Measurements from ENCODE around the gene ADAMTS13. TPM values are rescaled to one million over a fixed set of nuclear protein-coding genes. Genes with fewer than 3 reads are reported as not detected.

Gene ADAMTS13
- total RNA-seq, 2 donors from 2014 or later, result 3.9 to 4.7 TPM

DNA sequence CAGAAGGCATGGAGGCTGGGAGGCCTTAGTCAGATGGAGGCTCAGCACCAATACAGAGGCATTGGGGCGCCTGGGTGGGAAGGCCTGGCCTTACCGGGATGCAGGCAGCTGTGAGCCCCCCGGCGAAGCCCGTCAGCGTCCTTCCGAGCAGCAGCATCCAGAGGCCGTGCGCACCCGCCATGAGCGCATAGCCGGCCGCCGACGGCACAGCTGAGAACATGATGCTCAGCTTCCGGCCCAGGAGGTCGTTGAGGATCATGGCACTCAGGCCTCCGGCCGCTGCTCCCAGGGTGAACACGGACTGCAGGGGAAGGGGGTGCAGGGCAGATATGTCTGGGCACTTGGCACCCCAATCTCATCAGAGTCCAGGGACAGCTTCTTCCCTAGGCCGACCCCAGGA, 54.8 kb downstream of the ADAMTS13 start:
- DNase-seq, result no peak
- H3K4me3 Mint-ChIP-seq, result no peak overlapping the region
- H3K27me3 Mint-ChIP-seq (ENCODE audit: low read depth), result no peaks in the 10 kb centered on the region
- ATAC-seq (replicated peaks in 1 of 2), result no peak
- peaks cover 11% of the 10 kb centered on the region for H3K4me1 Mint-ChIP-seq (ENCODE audit: low read depth)
- H3K36me3 Mint-ChIP-seq (ENCODE audit: insufficient read depth in 2 of 2), result no peaks in the 10 kb centered on the region
- no peak overlapping the region for H3K27ac Mint-ChIP-seq
- H3K9me3 Mint-ChIP-seq, result no peaks in the 10 kb centered on the region

DNA sequence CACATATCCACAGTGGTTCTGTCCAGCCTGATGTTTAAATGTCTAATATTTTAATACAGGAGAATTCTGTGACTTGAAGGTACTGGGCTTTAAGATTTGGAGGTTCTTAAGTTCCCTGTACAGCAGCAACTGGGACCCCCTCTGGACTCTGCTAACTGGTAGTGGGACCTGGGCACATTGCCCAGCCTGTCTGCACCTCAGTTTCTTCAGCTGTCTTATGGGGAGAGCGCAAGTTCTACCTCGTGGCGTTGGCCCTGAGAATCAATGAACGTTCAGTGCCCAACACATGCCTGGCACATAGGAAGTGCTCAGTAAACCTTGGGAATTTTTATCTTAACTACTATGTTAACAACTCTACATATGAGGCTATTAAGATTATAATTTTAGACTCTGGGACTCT, 55.3 kb downstream of the ADAMTS13 start:
- no peak overlapping the region for H3K4me3 Mint-ChIP-seq
- no peak for ATAC-seq (replicated peaks in 1 of 2)

DNA sequence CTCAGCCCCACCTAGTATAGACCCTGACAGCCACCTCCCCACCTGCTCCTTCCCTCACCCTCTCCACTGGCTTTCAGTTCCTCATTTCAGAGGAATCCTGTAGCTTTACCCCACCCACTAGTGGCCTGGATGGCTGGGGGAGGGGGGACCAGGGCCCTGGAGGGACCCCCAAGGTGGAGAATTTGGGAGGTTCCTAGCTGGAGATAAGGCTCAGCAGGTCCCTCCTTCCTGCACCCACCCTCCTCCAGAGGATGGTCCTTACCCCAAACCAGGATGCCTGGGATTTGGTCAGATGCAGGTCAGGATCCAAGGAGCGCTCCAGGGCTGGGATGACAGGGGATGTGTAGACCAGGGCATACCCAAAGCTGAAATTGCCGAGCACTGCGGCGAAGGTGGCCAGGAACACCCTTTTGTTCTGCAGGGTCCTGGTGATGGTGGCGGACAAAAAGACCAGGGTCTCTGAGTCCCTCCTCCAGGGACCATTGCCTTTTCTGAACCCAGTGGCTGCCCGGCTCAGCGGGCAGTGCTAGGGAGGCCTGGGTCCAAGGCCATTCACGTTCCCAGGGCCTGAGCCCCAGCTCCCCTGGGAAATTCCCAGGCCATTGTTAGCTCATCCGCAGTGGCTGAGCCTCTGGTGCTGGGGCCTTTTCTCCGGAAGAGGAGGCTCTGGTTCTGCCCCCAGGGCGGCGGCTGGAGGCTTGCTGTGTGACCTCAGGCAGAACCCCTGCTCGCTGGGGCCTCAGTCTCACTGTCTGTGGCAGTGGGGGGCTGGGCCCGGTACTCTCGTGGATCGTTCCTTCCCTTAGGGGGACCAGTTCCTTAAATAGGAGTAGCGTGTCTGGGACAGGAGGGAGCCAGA, 56.1 kb downstream of the ADAMTS13 start:
- DNase-seq (peak in 1 of 2 donors; percentile 16), ATAC-seq (replicated peaks in 1 of 2) (peak; percentile 5)
- Mint-ChIP-seq H3K4me3 (peak overlapping the region; percentile 81 to 86), H3K36me3 (ENCODE audit: insufficient read depth in 2 of 2) (no peaks in the 10 kb centered on the region), H3K4me1 (ENCODE audit: low read depth) (peaks cover 11% of the 10 kb centered on the region), H3K9me3 (no peaks in the 10 kb centered on the region), H3K27ac (no peak overlapping the region), H3K27me3 (ENCODE audit: low read depth) (no peaks in the 10 kb centered on the region)

More for the DNA sequence above, 55.3 kb downstream of the ADAMTS13 start:
- Mint-ChIP-seq H3K27ac (no peak overlapping the region), H3K9me3 (no peaks in the 10 kb centered on the region), H3K36me3 (ENCODE audit: insufficient read depth in 2 of 2) (no peaks in the 10 kb centered on the region), H3K27me3 (ENCODE audit: low read depth) (no peaks in the 10 kb centered on the region), H3K4me1 (ENCODE audit: low read depth) (peaks cover 11% of the 10 kb centered on the region)
- no peak for DNase-seq

DNA sequence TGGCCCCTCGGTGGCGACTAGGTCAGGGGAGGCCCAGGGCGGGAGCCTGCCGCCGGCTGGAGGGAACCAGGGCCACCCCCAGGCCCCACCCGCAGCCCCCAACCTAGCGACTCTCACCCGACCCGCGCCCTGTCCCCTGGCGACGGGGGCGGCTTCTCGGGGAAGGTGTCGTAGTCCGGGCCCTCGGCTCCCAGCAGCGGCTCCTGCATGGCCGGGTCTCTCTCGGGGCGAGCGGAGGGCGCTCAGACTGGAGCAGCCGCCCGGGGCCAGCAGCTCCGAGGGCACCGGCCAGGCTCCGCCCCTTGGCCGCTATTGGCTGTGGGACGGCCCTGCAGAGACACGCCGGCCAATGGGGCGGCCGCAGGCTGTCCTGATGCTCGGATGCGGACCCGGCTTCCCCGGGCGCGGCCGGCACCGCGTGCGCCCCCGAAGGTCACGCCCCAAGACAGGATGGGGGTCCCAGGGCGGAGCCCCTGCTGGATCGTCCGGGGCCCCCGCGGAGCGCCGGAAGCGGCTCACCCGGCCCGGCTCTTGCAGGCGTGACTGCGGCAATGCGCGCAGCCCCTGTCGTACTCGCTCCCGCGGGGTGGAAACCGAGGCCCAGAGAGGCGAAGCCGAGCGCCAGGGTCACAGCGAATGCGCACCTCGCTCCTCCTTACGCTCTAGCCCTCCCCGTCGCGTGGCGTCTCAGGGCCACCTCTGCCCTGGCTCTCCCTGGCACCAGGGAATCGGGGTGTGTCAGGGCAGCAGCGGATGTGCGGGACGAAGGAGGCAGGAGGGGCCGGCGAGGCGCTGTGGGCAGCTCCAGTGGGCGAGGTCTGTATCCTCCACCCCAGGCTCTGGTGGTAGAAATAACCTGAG, 56.9 kb downstream of the ADAMTS13 start, which contains the start of gene SLC2A6:
Gene SLC2A6 (minus strand): TSS at position 249 of the 861 bp plus-strand sequence. CDS start 40 bp downstream, at position 209.
- ATAC-seq (replicated peaks in 1 of 2) (peak; percentile 99), DNase-seq (peak; percentile 89 to 90)
- Mint-ChIP-seq H3K36me3 (ENCODE audit: insufficient read depth in 2 of 2) (no peaks in the 10 kb centered on the region), H3K4me3 (peak within 1 kb of the TSS; percentile 81 to 86), H3K4me1 (ENCODE audit: low read depth) (peaks cover 11% of the 10 kb centered on the region), H3K27me3 (ENCODE audit: low read depth) (no peaks in the 10 kb centered on the region), H3K9me3 (no peaks in the 10 kb centered on the region), H3K27ac (no peak within 1 kb of the TSS)

DNA sequence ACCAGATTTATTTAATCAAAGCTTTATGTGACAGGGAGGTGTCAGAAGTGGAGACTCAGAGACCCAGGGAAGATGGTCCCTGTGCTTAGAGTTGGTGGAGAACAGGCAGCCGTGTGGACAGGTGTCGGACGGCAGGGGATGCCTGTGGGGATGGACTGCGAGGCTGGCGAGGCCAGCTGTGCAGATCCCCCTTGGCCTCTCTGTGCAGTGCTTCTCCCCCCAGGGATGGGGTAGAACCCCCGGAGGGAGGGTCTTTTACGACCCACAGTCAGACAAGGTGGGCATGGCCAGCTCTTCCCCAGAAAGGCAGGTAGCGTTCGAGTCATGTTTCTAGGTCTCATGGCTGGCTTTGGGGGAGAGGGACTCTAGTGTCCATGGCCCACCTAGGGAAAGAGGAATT, 61.4 kb downstream of the ADAMTS13 start:
- Mint-ChIP-seq H3K27me3 (ENCODE audit: low read depth) (no peaks in the 10 kb centered on the region), H3K4me3 (no peak overlapping the region), H3K4me1 (ENCODE audit: low read depth) (peaks cover 19% of the 10 kb centered on the region), H3K27ac (no peak overlapping the region), H3K36me3 (ENCODE audit: insufficient read depth in 2 of 2) (no peaks in the 10 kb centered on the region), H3K9me3 (no peaks in the 10 kb centered on the region)
- DNase-seq, result no peak
- no peak for ATAC-seq (replicated peaks in 1 of 2)

DNA sequence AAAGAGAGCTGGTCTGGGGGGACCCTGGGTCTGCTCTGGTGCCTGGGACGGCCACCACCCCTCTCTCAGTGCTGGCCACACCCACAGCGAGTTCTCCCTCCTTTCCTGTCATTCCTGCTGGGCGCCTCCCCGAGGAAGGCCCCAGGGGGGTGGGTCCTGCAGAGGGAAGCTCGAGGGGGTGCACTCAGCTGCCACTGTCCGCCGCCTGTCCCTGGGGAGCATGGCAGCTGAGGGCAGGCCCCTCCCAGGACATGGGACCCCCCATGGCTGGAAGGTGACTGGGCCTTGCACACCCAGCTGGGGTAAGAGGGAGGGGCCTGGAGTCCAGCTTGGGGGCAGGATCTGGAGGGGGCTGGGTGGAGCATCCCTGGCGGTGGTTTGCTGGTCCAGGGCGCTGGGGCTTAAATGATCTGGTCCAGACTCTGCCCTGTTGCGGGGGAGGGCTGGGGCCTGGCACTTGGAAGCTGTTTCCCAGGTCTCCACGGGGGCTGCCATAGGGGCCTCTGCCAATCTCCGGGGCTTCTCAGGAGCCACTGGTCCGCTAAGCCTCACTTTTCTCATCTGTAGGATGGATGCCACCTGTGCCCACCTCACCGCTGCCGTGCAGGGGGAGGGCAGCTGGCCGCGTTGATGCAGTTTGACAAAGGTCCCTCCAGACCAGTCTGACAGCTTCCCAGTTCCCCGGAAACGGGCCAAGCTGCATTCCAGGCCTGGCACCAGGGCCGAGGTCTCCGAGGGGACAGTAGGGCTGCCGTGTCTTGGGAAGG, 62.7 kb downstream of the ADAMTS13 start:
- H3K27me3 Mint-ChIP-seq (ENCODE audit: low read depth), result no peaks in the 10 kb centered on the region

DNA sequence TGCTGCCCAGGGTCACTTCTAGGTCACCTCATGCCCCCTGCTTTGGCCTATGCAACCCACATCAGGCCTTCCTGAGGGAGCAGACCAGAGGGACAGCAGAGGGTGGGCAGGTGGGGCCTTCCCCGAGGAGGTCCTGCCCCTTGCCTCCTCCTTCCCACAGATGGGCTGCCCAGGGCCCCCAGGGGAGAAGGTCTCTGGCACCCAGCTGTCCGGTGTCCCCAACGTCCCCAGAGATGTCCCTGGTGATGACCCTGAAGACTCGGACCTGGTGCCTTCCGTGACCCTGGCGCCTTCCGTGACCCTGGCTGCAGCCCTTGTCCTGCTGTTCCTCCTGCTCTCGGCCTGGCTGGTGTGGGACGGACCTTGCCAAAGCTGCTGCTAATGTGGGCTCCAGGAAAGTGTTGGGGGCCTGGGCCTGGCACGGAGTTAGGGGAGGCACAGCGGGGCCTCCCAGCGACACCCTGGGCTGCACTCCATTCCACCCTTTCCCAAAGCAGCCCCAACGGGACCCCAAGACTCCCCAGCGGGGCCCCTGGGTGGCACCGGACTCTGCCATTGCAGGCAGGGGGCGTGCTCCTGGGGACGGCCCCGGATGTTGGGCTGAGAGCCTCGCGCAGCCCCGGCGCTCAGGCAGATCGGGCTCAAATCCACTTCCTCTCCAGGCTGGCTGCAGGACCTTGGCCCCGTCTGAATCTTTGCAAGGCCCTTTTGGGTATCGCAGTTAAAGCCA, 63.5 kb downstream of the ADAMTS13 start:
- H3K27ac Mint-ChIP-seq, result no peak overlapping the region
- peaks cover 9% of the 10 kb centered on the region for H3K4me1 Mint-ChIP-seq (ENCODE audit: low read depth)
- DNase-seq (peak; percentile 23 to 27), ATAC-seq (replicated peaks in 1 of 2) (peak; percentile 59 to 61)
- H3K27me3 Mint-ChIP-seq (ENCODE audit: low read depth), result no peaks in the 10 kb centered on the region
- H3K9me3 Mint-ChIP-seq, result no peaks in the 10 kb centered on the region
- no peaks in the 10 kb centered on the region for H3K36me3 Mint-ChIP-seq (ENCODE audit: insufficient read depth in 2 of 2)
- peak overlapping the region; percentile 28 to 65 for H3K4me3 Mint-ChIP-seq

More for the DNA sequence above, 62.7 kb downstream of the ADAMTS13 start:
- Mint-ChIP-seq H3K27ac (no peak overlapping the region), H3K4me1 (ENCODE audit: low read depth) (peaks cover 12% of the 10 kb centered on the region), H3K4me3 (no peak overlapping the region), H3K9me3 (no peaks in the 10 kb centered on the region), H3K36me3 (ENCODE audit: insufficient read depth in 2 of 2) (no peaks in the 10 kb centered on the region)
- DNase-seq (no peak), ATAC-seq (replicated peaks in 1 of 2) (no peak)

DNA sequence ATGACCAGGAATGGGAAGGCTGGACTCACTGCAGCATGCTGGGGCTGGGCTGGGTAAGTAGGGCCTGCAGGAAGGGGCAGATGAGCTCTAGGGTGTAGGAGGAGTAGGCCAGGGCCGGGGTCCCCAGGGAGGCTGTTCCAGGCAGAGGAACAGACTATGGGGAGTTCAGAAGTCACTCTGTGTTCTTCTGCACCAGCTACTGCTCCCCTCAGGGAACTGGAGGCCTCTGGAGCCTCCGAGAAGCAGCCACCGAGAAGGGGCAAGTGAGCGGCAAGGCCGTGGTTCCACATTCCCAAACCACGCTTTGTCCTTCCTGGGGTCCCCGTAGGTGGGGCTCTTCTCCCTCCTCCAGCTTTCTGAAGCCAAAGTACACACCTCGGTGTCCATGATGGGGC, 65.2 kb downstream of the ADAMTS13 start:
- no peak for ATAC-seq (replicated peaks in 1 of 2)
- Mint-ChIP-seq H3K4me3 (no peak overlapping the region), H3K27me3 (ENCODE audit: low read depth) (no peaks in the 10 kb centered on the region), H3K36me3 (ENCODE audit: insufficient read depth in 2 of 2) (no peaks in the 10 kb centered on the region), H3K9me3 (no peaks in the 10 kb centered on the region), H3K4me1 (ENCODE audit: low read depth) (peaks cover 9% of the 10 kb centered on the region), H3K27ac (no peak overlapping the region)
- DNase-seq, result no peak

DNA sequence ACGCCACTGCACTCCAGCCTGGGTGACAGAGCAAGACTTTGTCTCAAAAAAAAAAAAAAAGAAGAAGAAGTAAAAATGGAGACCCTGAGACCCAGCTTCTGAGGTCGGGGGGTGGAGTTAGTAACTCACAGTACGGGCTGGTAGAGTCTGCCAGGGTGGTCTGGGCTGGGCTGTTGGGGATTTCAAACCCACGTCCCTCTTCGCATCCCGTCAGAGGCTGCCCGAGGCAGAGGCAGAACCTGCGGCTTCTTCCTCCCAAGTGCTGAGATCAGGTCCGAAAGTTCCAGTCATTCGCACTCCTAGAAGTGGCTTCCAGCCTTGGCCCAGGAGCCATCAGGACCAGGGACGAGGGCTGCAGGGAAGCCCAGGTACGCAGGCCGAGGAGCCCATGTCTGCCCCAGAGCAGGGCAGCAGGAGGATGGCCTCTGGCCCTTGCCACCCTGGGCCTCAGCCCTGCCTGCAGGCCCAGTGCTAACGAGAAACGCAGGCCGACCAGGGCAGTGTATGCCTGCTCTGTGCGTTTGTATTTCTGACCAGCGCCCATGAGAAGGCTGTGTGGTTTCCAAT, 66.6 kb downstream of the ADAMTS13 start:
- peaks cover 9% of the 10 kb centered on the region for H3K4me1 Mint-ChIP-seq (ENCODE audit: low read depth)
- H3K27ac Mint-ChIP-seq, result no peak overlapping the region
- no peaks in the 10 kb centered on the region for H3K27me3 Mint-ChIP-seq (ENCODE audit: low read depth)
- H3K36me3 Mint-ChIP-seq (ENCODE audit: insufficient read depth in 2 of 2), result no peaks in the 10 kb centered on the region
- no peak overlapping the region for H3K4me3 Mint-ChIP-seq
- H3K9me3 Mint-ChIP-seq, result no peaks in the 10 kb centered on the region
- DNase-seq (no peak), ATAC-seq (replicated peaks in 1 of 2) (no peak)

DNA sequence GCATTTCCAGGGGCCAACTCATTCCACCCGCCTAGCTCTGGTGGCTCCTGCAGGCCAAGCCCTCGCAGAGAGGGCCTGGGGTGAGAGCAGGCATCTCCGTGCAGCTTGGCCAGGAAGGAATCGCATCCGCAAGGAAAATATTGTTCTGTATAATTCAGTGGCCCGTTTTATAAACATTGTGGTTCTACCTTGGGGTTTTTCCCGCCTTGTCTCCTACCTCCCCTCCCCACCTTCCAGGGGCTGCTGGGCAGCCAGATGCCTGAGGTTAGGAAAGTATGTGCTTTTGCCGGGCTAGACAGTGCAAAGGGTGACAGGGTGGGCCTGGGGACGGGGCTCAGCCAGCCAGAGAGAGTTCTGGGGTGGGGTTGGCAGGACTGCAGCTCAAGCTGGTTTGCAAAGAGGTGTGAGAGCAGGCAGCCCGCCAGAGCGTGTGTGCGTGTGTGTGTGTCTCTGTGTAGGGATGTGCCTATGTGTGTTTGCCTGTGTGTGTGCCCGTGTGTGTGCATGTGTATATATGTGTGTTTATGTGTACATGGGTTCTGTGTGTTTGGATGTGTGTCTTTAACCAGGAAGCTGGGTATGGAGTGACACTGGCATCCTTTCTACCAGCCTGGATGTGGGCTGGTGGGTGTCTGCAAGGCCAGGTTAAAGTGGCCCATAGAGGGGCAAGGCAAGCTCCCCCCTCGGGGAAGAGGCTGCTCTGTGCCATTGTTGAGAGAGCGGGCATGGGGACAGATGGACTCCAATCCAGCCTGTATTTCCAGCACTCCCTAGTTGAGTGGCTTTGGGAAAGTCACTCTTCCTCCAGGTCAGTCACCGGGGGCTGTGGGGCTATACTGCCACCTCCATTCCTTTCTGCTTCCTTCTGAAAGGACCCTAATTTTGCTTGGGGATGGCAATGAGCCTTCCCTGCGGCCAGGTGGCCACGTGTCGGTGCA, 67.4 kb downstream of the ADAMTS13 start:
- Mint-ChIP-seq H3K27ac (no peak overlapping the region), H3K4me1 (ENCODE audit: low read depth) (peaks cover 9% of the 10 kb centered on the region), H3K27me3 (ENCODE audit: low read depth) (no peaks in the 10 kb centered on the region), H3K36me3 (ENCODE audit: insufficient read depth in 2 of 2) (no peaks in the 10 kb centered on the region), H3K4me3 (no peak overlapping the region), H3K9me3 (no peaks in the 10 kb centered on the region)
- ATAC-seq (replicated peaks in 1 of 2) (no peak), DNase-seq (no peak)

DNA sequence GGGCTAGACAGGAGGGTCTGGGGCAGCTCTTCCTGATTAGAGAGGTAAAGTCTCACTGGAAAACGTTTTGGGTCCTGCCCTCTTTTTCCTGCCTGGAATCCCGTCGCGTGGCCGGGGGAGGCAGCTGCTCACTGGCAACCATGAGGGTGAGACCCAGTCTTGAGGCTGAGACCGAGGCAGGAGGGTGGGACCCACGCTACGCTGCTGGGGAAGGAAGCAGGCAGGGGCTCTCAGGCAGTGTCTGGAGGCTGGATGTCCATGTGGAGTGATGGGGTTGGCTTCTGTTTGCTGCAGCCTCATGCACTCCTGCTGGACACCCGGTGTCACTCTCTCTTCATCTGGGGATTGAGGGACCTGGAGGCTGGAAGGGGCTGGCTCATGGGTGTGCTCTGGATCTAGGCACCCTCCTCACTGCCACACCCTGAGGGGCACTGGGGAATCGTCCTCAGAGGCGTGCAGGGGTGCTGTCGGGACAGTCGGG, 68.1 kb downstream of the ADAMTS13 start:
- DNase-seq, result no peak
- Mint-ChIP-seq H3K4me3 (no peak overlapping the region), H3K4me1 (ENCODE audit: low read depth) (peaks cover 9% of the 10 kb centered on the region), H3K27ac (no peak overlapping the region), H3K36me3 (ENCODE audit: insufficient read depth in 2 of 2) (no peaks in the 10 kb centered on the region), H3K27me3 (ENCODE audit: low read depth) (no peaks in the 10 kb centered on the region), H3K9me3 (no peaks in the 10 kb centered on the region)
- no peak for ATAC-seq (replicated peaks in 1 of 2)
